ENCODE results near the gene SH2B2. TPM values are rescaled to one million over a fixed set of nuclear protein-coding genes. Genes with fewer than 3 reads are reported as not detected.

SH2B2 gene
- total RNA-seq, 1 experiment from 2014 or later, result 6.2 TPM

DNA sequence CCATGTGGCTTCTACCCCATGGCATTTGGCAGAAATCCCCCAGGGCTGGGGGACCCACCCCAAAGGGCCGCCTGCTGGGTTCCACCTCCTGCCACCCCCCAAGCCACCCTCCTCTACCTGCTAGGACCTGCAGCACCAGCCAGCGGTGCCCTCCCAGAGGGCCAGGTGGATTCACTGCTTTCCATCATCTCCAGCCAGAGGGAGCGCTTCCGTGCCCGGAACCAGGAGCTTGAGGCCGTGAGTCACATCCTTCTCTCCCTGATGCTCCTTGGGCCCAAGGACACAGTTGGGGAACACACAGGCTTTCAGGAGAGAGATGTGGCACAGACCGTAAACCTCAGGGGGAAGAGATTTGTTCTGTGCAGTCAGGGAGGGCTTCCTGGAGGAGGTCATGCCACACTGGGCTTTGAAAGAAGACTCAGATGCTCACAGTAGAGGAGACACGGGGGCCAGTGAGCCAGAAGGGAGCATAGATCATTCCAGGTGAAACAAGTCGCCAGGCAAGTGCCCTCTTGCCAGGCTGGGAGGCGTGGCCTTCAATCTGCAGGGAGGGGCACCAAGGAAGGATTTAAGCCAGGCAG lies 11.5 kb upstream of the SH2B2 start:
- Histone ChIP-seq H3K27me3 (ENCODE audit: control insufficient read depth, insufficient read depth, low read length) (no peaks in the 10 kb centered on the region), H3K36me3 (replicated peaks; ENCODE audit: control insufficient read depth, insufficient read depth, low read length) (no peaks in the 10 kb centered on the region), H3K4me3 (ENCODE audit: insufficient read depth, low read depth, low read length) (no peak overlapping the region)
- no peak for DNase-seq

DNA sequence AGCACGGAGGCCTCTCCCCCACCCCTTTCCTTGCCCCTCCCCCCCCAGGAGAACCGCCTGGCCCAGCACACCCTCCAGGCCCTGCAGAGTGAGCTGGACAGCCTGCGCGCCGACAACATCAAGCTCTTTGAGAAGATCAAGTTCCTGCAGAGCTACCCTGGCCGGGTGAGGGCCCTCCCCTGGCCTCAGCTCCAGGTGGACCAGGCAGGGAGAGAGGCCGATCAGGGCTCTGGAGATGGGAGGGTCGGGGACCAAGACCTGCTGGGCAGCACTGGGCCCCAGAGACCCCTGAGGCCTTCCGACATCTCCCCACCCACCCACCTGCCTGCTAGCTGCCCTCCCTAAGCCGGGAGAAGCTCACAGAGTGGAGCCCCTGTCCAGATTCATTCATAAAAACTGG lies 8.8 kb upstream of the SH2B2 start:
- no peaks in the 10 kb centered on the region for H3K27me3 ChIP-seq (ENCODE audit: control insufficient read depth, insufficient read depth, low read length)
- H3K4me3 ChIP-seq (ENCODE audit: insufficient read depth, low read depth, low read length), result no peak overlapping the region
- H3K36me3 ChIP-seq (replicated peaks; ENCODE audit: control insufficient read depth, insufficient read depth, low read length), result no peaks in the 10 kb centered on the region
- no peak for DNase-seq

DNA sequence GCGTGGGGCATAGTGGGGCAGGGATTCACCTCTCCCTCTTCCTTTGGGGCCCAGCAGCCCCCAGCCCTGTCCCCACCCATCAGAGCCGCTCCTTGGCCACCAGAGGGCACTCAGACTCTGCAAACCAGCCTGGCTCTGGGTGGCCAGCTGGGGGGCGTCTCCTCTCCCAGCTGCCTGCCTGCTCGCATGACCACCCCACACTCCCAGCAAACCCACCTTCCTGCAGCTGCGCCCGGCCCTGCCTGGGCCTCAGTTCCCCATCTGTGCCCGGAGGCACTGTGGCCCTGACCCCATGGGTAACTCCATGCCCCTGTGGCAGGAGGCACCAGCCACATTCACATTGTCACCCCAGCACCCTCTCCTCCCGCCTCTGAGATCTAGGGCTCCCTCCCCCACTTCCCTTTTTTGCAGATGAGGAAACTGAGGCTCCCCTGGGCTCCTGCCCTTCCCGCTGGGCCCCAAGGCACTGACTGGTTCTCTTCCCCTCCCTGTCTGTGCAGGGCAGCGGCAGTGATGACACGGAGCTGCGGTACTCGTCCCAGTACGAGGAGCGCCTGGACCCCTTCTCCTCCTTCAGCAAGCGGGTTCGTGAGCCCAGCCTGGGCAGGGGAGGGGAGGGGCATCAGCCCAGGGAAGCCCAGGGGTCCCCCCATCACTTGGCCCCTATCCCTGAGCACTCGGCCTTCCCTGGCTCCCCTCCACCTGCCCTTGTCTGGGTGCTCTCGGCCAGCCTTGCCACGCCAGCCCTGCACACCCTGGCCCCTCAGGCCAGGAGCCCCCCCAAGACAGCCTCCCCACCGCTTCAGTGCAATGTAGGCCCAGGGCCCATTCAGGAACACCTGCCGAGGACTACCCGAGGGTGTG lies 6.9 kb upstream of the SH2B2 start:
- peak; percentile 98 for DNase-seq
- no peak overlapping the region for H3K4me3 ChIP-seq (ENCODE audit: insufficient read depth, low read depth, low read length)
- no peaks in the 10 kb centered on the region for H3K27me3 ChIP-seq (ENCODE audit: control insufficient read depth, insufficient read depth, low read length)
- no peaks in the 10 kb centered on the region for H3K36me3 ChIP-seq (replicated peaks; ENCODE audit: control insufficient read depth, insufficient read depth, low read length)

DNA sequence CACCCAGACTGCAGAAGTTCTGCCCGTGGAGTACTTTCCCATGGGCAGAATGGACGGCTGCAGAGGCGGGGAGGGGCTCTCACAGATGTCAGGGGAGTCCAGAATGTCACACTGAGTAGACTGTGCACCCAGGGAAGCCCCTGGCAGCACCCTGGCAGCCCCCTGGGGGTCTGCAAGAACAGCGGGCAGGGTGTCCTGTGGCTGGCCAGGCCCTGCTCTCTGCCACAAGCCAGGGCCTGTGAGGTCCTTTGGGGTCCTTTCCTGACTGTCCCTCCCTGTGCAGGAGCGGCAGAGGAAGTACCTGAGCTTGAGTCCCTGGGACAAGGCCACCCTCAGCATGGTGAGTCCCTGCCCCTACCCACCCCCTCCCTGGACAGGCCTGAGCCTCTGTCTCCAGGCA lies 6.1 kb upstream of the SH2B2 start:
- DNase-seq, result no peak
- Histone ChIP-seq H3K4me3 (ENCODE audit: insufficient read depth, low read depth, low read length) (no peak overlapping the region), H3K36me3 (replicated peaks; ENCODE audit: control insufficient read depth, insufficient read depth, low read length) (no peaks in the 10 kb centered on the region), H3K27me3 (ENCODE audit: control insufficient read depth, insufficient read depth, low read length) (no peaks in the 10 kb centered on the region)

DNA sequence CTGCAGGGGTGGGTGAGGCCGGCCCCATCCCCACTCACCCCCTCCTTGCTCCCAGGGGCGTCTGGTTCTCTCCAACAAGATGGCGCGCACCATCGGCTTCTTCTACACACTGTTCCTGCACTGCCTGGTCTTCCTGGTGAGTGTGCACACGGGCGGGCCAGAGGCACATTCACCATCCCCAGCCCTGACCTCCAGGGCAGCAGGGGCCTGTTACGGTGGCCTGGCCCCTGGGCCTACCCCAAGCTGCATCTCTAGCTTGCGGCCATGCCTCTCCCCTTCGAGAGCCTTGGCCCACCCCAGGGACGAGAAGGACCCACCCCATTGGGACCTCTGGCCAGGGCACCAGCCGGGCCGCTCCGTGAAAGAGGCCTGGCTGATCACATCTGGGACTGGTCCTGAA lies 4.9 kb upstream of the SH2B2 start:
- Histone ChIP-seq H3K36me3 (replicated peaks; ENCODE audit: control insufficient read depth, insufficient read depth, low read length) (no peaks in the 10 kb centered on the region), H3K27me3 (ENCODE audit: control insufficient read depth, insufficient read depth, low read length) (peaks cover 1% of the 10 kb centered on the region; the same call in 1 of the 2 replicates), H3K4me3 (ENCODE audit: insufficient read depth, low read depth, low read length) (no peak overlapping the region)
- DNase-seq, result no peak

DNA sequence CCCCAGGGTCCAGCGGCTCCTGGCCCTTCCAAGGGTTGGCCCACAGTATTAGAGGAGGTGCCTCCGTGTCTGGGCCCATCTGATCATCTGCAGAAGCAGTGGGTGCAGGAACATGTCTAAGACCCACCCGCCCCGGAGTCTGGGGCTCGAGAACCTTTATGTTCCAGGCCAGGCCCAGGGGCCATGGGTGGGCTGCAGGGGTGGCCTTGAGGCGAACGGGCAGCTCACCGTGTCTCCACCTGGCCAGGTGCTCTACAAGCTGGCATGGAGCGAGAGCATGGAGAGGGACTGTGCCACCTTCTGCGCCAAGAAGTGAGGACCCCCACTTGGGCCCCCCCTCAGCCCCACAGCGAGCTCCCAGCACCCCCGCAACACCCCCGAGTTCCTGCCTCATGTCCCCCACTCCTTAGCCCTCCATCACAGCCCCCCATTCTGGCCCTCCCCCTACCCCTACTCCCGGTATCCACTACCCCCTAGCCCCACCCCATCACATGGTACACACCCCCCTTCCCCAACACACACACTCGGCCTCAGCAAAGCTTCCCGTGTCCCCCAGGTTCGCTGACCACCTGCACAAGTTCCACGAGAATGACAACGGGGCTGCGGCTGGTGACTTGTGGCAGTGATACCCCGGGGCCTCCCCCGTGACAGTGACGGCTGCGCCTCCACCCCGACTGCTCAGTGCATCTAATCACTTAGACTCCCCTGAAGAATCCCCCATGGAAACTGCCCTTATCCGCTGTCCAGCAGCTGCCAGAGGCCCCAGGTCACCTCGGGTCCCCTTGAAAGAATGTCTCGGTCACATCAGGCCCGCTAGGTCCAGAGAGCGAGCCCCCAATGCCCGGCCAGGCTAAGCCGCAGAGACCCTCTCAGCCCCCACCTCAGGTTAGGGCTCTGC lies 4.0 kb upstream of the SH2B2 start:
- Histone ChIP-seq H3K4me3 (ENCODE audit: insufficient read depth, low read depth, low read length) (no peak overlapping the region), H3K36me3 (replicated peaks; ENCODE audit: control insufficient read depth, insufficient read depth, low read length) (no peaks in the 10 kb centered on the region), H3K27me3 (ENCODE audit: control insufficient read depth, insufficient read depth, low read length) (peaks cover 3% of the 10 kb centered on the region; the same call in 1 of the 2 replicates)
- no peak for DNase-seq

DNA sequence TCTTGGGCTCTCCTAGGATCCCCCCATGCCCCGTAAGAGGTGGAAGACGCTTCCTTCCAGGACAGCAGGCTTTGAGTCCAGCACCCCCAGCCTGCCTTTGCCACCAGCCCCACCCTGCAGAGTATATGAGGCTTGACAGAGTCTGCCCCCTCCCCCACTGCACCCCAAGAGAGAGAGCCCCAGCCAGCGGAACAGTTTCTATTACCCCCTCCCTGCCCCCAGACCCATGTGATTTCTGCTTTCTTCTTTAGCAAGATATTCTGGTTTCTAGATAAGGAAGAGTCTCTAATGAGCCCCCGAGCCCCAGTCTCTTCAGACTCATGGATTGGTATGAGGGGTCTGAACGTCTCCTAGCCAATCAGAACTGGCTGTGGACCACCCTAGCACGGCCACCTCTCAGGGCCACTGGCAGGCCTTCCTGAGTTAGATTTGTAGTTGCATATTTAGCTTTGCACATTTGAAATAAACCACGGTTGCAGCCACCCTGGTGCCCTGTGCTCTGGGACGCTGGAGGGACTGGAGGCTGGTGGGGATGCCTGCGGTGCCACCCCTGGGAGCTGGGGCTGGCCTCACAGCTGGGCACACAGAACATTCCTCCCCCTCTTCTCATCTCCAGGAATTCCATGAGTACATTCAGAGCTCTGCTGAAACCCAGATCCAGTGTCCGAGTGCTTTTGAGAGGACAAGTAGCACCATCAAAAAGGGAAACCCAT lies 3.0 kb upstream of the SH2B2 start:
- Histone ChIP-seq H3K4me3 (ENCODE audit: insufficient read depth, low read depth, low read length) (no peak overlapping the region), H3K27me3 (ENCODE audit: control insufficient read depth, insufficient read depth, low read length) (peaks cover 8% of the 10 kb centered on the region), H3K36me3 (replicated peaks; ENCODE audit: control insufficient read depth, insufficient read depth, low read length) (no peaks in the 10 kb centered on the region)
- DNase-seq, result no peak

DNA sequence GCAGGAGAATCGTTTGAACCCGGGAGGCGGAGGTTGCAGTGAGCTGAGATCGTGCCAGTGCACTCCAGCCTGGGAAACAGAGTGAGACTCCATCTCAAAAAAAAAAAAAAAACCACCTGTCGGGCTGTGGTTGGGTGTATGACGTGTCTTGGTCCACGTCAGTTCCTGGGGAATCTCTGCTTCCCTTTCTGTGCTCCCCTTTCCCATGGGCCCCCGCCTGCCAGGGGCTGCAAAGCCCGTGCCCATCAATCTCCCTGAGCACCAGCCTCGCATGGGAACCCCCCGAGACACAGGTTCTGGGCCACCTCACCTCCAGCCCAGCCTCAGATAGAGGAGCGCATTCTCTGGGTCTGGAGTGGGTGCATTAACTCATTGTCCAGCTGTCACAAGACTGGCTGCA lies 2.3 kb upstream of the SH2B2 start:
- Histone ChIP-seq H3K36me3 (replicated peaks; ENCODE audit: control insufficient read depth, insufficient read depth, low read length) (no peaks in the 10 kb centered on the region), H3K4me3 (ENCODE audit: insufficient read depth, low read depth, low read length) (no peak overlapping the region), H3K27me3 (ENCODE audit: control insufficient read depth, insufficient read depth, low read length) (peaks cover 8% of the 10 kb centered on the region)
- no peak for DNase-seq

DNA sequence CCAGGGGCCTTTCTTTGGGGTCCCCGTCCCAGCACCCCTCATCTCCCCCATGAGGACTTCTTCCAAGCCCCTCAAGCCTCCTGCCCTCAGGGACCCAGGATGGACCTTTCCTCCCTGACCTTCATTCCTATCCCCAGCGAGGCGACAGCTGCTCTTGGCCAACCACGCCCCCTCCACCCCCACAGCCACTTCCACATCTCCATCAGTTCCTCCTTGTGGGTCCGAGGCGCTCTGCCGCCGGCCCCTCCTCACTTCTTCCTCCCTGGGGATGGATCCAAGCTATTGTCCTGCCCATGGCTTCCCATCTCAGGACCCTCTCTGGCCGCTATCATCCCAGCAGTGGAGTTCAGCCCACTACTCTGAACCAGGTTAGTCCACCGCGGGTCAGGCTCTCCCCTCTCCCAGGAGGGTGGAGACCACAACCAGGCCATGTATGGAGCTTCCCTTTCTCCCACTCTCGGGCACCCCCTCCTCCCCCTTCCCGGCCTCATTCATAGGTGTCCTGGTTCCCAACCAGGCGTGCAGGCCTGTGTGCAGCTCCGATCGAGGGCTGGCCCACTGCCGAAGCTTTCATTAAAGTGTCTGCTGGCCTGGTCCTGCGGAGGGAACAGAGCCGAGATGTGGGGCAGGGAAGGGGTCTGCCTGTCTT lies 1.7 kb upstream of the SH2B2 start:
- Histone ChIP-seq H3K27me3 (ENCODE audit: control insufficient read depth, insufficient read depth, low read length) (peaks cover 8% of the 10 kb centered on the region), H3K4me3 (ENCODE audit: insufficient read depth, low read depth, low read length) (no peak overlapping the region), H3K36me3 (replicated peaks; ENCODE audit: control insufficient read depth, insufficient read depth, low read length) (no peaks in the 10 kb centered on the region)
- no peak for DNase-seq

DNA sequence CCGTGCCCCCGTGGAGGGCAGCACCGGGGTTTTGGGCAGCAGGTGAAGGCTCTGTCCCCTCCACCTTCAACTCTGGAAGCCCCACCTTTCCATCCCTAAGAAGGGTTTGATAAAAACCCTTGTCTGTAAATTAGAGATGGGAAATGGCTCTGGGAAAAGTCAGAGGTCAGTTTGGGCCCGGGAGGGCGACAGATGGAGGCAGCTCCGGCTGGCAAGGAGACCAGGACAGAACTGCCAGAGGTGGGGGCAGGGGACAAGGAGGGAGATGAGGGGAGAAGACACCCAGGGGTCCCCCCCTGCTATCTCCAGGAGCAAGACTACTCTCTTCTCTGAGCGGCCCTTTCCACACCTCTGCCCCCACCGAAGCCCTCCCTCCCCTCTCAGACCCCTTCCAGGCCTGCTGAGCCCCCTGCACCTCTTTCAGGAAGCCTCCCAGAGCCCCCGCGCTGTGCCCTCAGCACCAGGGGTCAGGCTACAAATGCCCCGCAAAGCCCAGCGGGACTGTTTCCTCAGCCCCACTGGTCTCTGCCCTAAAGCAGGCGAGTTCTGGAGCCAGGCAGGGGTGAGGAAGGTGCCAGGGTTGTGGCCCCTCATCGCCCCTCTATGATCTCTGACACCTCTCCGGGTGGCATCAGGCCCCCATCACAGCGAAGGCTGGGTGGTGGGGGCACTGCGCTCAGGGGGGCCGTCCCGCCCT lies 980 bp upstream of the SH2B2 start:
- peak overlapping the region; percentile 81 for H3K4me3 ChIP-seq (ENCODE audit: insufficient read depth, low read depth, low read length)
- peak; percentile 57 for DNase-seq

DNA sequence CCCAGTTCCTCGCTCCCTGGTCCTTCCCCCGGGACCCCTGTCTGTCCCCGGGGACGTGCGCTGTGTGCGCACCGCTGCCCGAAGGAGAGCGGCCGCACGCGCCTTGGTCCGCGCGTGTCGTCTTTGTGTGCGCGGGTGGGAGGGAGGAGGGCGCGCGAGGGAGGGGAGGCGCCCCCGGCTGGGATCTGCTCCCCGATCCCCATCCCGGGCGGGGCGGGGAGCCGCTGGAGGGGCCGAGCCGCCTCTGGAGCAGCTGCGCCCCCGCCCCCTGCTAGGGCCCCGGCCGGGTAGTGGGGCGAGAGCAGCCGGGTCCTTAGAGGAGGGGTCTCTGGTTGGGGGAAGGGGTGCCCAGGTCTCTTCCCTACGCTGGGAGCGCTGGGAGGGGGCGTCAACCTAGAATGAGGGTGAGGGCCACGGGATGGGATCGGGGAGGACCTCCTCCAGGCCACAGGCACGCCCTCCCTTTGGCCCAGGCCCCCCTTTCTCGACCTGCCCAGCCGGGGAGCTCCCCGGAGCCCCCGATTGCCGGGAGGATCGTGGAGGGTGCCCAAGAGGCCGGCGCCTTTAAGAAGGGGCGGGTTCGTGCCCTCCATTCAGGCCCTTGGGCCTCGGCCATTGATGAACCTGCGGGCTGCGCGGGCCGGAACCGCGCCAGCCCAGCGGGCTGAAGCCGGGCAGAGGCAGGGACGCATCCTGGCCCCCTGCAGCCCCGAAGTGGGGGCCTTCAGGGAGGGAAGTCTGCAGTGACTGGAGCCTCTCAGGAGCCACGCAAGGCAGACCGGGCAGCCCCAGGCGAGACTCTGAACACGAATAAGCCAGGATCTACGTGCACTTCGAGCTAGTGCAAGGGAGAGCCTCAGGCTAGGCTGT lies 678 bp downstream of the SH2B2 start:
- peak; percentile 88 for DNase-seq
- Histone ChIP-seq H3K27me3 (ENCODE audit: control insufficient read depth, insufficient read depth, low read length) (peaks cover 8% of the 10 kb centered on the region), H3K36me3 (replicated peaks; ENCODE audit: control insufficient read depth, insufficient read depth, low read length) (no peaks in the 10 kb centered on the region), H3K4me3 (ENCODE audit: insufficient read depth, low read depth, low read length) (peak overlapping the region; percentile 80)

More for the DNA sequence above, 980 bp upstream of the SH2B2 start:
- peaks cover 8% of the 10 kb centered on the region for H3K27me3 ChIP-seq (ENCODE audit: control insufficient read depth, insufficient read depth, low read length)
- H3K36me3 ChIP-seq (replicated peaks; ENCODE audit: control insufficient read depth, insufficient read depth, low read length), result no peaks in the 10 kb centered on the region

DNA sequence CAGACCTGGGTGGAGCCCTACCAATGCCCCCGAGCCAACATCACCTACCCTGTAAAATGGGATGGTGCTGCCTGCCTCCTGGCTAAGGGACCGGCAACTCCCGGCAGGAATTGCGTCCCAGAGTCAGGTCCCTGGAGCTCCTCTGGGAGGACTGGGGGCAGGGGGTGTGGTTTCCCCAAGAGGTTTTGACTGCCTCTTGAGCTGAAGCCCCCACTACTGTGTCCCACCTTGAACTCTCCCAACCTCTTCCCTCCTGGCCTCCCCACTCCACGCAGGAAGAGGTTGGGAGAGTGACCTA lies 1.3 kb downstream of the SH2B2 start:
- no peaks in the 10 kb centered on the region for H3K36me3 ChIP-seq (replicated peaks; ENCODE audit: control insufficient read depth, insufficient read depth, low read length)
- DNase-seq, result peak; percentile 69
- H3K27me3 ChIP-seq (ENCODE audit: control insufficient read depth, insufficient read depth, low read length), result peaks cover 8% of the 10 kb centered on the region
- peak overlapping the region; percentile 80 for H3K4me3 ChIP-seq (ENCODE audit: insufficient read depth, low read depth, low read length)
